Measurements from ENCODE around the gene NOPCHAP1.

Gene NOPCHAP1

DNA sequence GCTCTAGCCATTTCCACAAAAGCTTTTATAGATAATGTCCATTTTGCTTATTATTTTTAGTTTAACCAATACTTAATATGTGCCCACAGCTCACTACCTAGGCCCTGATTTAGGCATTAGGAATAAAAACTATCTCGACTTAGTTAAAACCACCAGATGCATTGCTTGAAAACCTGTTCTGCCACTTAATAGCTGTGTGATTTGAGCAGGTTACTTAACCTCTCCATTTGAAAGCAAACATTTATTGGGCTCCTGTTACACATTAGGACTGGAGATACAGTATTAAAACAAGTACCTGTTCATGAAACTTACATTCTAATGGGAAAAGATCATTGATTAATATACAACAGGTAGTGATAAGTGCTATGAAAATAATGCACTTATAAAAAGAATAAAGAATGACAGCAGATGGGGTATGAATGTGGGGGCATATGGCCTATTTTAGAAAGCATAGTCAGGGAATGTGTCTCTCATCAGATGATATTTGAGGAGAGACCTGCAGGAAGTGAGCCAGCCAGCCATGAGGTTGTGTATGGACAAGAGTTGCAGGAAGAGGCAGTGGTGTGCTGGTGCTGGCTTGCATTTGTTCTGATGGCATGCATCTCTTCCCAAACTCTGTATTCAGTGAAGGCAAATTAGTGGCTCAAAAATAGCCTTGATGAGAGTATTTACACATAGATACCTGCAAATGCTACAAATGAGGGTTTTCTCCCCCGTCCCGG, 34.3 kb downstream of the NOPCHAP1 start:
- Histone ChIP-seq H3K9me3 (ENCODE audit: insufficient read depth, low read depth, low read length) (no peaks in the 10 kb centered on the region), H2AFZ (ENCODE audit: low read length) (no peak overlapping the region), H3K36me3 (ENCODE audit: insufficient read depth, low read length) (peaks cover 10% of the 10 kb centered on the region; the same call in 1 of the 2 replicates), H3K4me2 (ENCODE audit: low read depth, low read length, poor library complexity, severe bottlenecking) (no peak overlapping the region), H3K4me1 (ENCODE audit: insufficient read depth, low read length, poor library complexity, severe bottlenecking) (no peaks in the 10 kb centered on the region), H3F3A (ENCODE audit: low read depth) (no peaks in the 10 kb centered on the region), H3K79me2 (ENCODE audit: insufficient read depth, low read length) (no peaks in the 10 kb centered on the region), H4K20me1 (ENCODE audit: insufficient read depth, low read length, poor library complexity, severe bottlenecking) (no peaks in the 10 kb centered on the region), H3K9me2 (replicated peaks; ENCODE audit: low read depth, low read length) (no peaks in the 10 kb centered on the region), H3K27me3 (ENCODE audit: insufficient read depth, low read length, poor library complexity, severe bottlenecking) (no peaks in the 10 kb centered on the region), H3K4me3 (ENCODE audit: low read length, poor library complexity, severe bottlenecking) (no peak overlapping the region), H3K9ac (ENCODE audit: low read depth, low read length, poor library complexity, severe bottlenecking) (no peak overlapping the region)
- no peak for TF ChIP-seq CTCF (conservative IDR thresholded peaks at IDR 0.05; ENCODE audit: low read length)
- no peak for TF ChIP-seq EZH2phosphoT487 (IDR thresholded peaks at IDR 0.05; ENCODE audit: borderline replicate concordance)

DNA sequence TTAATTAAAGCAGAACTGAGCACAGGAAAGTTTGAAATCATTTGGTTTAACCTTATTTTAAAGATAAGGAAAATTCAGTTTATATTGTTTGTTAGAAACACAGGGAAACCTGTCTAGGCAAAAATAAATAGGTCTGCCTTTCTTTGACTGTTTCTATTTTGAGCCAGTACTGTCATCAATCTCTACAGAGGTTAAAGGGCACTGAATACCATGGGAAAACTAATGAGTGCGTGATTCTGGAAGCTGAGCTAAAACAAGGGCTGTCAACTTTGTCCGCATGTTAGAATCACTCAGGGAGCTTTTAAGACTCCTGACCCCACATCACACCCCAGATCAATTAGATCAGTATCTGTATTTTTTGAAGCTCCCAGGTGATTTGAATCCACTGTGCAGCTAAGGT, 38.8 kb downstream of the NOPCHAP1 start:
- no peaks in the 10 kb centered on the region for H4K20me1 ChIP-seq (ENCODE audit: insufficient read depth, low read length, poor library complexity, severe bottlenecking)
- H3K36me3 ChIP-seq (ENCODE audit: insufficient read depth, low read length) = no peaks in the 10 kb centered on the region
- TF ChIP-seq CTCF (conservative IDR thresholded peaks at IDR 0.05; ENCODE audit: low read length) = no peak
- no peak for TF ChIP-seq EZH2phosphoT487 (IDR thresholded peaks at IDR 0.05; ENCODE audit: borderline replicate concordance)
- no peak overlapping the region for H3K9ac ChIP-seq (ENCODE audit: low read depth, low read length, poor library complexity, severe bottlenecking)
- no peaks in the 10 kb centered on the region for H3K79me2 ChIP-seq (ENCODE audit: insufficient read depth, low read length)
- no peaks in the 10 kb centered on the region for H3K9me3 ChIP-seq (ENCODE audit: insufficient read depth, low read depth, low read length)
- no peaks in the 10 kb centered on the region for H3K4me1 ChIP-seq (ENCODE audit: insufficient read depth, low read length, poor library complexity, severe bottlenecking)
- no peak overlapping the region for H3K4me3 ChIP-seq (ENCODE audit: low read length, poor library complexity, severe bottlenecking)
- H3K4me2 ChIP-seq (ENCODE audit: low read depth, low read length, poor library complexity, severe bottlenecking) = no peak overlapping the region
- no peaks in the 10 kb centered on the region for H3K27me3 ChIP-seq (ENCODE audit: insufficient read depth, low read length, poor library complexity, severe bottlenecking)
- H3F3A ChIP-seq (ENCODE audit: low read depth) = no peaks in the 10 kb centered on the region
- H3K9me2 ChIP-seq (replicated peaks; ENCODE audit: low read depth, low read length) = no peaks in the 10 kb centered on the region
- H2AFZ ChIP-seq (ENCODE audit: low read length) = no peak overlapping the region

GRCh38 chr12:105025890-105026289, 39.8 kb downstream of the NOPCHAP1 start:
- Histone ChIP-seq H3K9me3 (ENCODE audit: insufficient read depth, low read depth, low read length) (no peaks in the 10 kb centered on the region), H3K4me1 (ENCODE audit: insufficient read depth, low read length, poor library complexity, severe bottlenecking) (peaks cover 4% of the 10 kb centered on the region), H3K4me2 (ENCODE audit: low read depth, low read length, poor library complexity, severe bottlenecking) (no peak overlapping the region), H3K36me3 (ENCODE audit: insufficient read depth, low read length) (no peaks in the 10 kb centered on the region), H3K9ac (ENCODE audit: low read depth, low read length, poor library complexity, severe bottlenecking) (no peak overlapping the region), H2AFZ (ENCODE audit: low read length) (no peak overlapping the region), H3K9me2 (replicated peaks; ENCODE audit: low read depth, low read length) (no peaks in the 10 kb centered on the region), H3F3A (ENCODE audit: low read depth) (no peaks in the 10 kb centered on the region), H3K4me3 (ENCODE audit: low read length, poor library complexity, severe bottlenecking) (no peak overlapping the region), H4K20me1 (ENCODE audit: insufficient read depth, low read length, poor library complexity, severe bottlenecking) (no peaks in the 10 kb centered on the region), H3K27me3 (ENCODE audit: insufficient read depth, low read length, poor library complexity, severe bottlenecking) (no peaks in the 10 kb centered on the region), H3K79me2 (ENCODE audit: insufficient read depth, low read length) (no peaks in the 10 kb centered on the region)
- TF ChIP-seq EZH2phosphoT487 (IDR thresholded peaks at IDR 0.05; ENCODE audit: borderline replicate concordance) (no peak), CTCF (conservative IDR thresholded peaks at IDR 0.05; ENCODE audit: low read length) (no peak)
